ENCODE data around the gene TTBK1.
A peak's percentile ranks its signal among the peaks of the same experiment; 100 is the strongest.

Gene TTBK1

GRCh38 chr6:43243664-43244321 lies 512 bp downstream of the TTBK1 start:
- H3K9me3 ChIP-seq: no peaks in the 10 kb centered on the region
- DNase-seq: no peak
- peaks cover 0 to 16% (median 11%) of the 10 kb centered on the region in 4 donors for H3K4me1 ChIP-seq
- intact Hi-C loops (cut with DNase I; ENCODE audit: low total_unique reads): no loop called here
- H3K27ac ChIP-seq: no peak overlapping the region
- no peak for TF ChIP-seq CTCF (IDR thresholded peaks at IDR 0.05)
- no peaks in the 10 kb centered on the region for H3K36me3 ChIP-seq
- peaks cover 0 to 55% of the 10 kb centered on the region in 2 donors for H3K27me3 ChIP-seq
- H3K4me3 ChIP-seq: no peak overlapping the region

- TF ChIP-seq CTCF (IDR thresholded peaks at IDR 0.05): no peak
- intact Hi-C loops (cut with DNase I; ENCODE audit: low total_unique reads): no loop called here
- Histone ChIP-seq H3K27ac (no peak overlapping the region), H3K4me1 (peaks cover 0 to 17% (median 11%) of the 10 kb centered on the region in 4 donors), H3K9me3 (no peaks in the 10 kb centered on the region), H3K36me3 (no peaks in the 10 kb centered on the region), H3K4me3 (peak overlapping the region; percentile 49 to 60), H3K27me3 (peaks cover 0 to 46% of the 10 kb centered on the region in 2 donors)
- DNase-seq: peak in 1 of 2 donors; percentile 76
Observed at GRCh38 chr6:43246301-43247113, 3.2 kb downstream of the TTBK1 start.

DNA sequence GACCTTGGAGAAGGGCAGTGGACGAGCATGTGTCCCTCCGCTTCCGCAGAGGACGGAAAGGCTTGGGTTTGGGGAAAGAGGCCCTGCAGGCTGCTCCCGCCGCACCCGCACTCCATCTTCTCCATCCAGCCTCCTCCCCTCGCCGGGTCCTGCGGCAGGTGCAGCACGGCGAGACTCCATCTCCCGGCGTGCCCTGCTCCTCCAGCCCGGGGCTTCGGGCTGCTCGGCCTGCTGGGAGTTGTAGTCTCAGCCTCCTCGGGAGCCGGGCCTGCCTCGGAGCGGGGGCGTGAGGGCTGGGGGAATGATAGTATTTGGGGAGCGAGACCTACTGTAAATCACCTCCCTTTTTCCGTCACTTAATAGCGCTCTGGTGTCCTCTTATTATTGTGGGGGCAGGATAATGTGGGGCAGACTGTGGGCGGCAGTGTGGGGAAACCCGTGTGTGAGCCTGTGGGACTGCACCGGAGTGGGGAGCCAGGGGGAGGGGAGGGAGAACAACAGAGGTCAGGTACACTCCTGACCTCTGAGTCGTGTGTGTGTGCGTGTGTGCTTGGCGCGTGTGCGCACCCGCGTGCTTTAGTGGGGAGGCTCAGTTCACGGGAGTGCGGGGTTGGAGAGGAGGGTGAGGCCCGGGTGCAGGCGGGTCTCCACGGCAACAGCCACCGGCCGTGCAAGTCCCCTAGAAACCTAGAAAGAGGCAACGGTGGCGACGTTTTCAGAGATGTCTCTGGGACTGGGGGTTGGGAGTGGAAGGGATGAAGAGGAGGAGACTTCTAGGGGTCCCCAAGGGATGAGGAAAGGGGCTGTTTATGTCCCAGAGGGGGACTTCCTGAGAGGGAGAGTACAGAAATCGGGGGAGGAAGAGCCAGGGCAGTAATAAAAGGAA lies 4.1 kb downstream of the TTBK1 start:
- no peak for TF ChIP-seq CTCF (IDR thresholded peaks at IDR 0.05)
- Histone ChIP-seq H3K27me3 (peaks cover 0 to 46% of the 10 kb centered on the region in 2 donors), H3K27ac (peak overlapping the region; percentile 20 to 34), H3K4me3 (peak overlapping the region; percentile 49 to 60), H3K4me1 (peaks cover 0 to 20% (median 11%) of the 10 kb centered on the region in 4 donors), H3K9me3 (no peaks in the 10 kb centered on the region), H3K36me3 (no peaks in the 10 kb centered on the region)
- DNase-seq: peak; percentile 67 to 84
- intact Hi-C loops (cut with DNase I; ENCODE audit: low total_unique reads): no loop called here

DNA sequence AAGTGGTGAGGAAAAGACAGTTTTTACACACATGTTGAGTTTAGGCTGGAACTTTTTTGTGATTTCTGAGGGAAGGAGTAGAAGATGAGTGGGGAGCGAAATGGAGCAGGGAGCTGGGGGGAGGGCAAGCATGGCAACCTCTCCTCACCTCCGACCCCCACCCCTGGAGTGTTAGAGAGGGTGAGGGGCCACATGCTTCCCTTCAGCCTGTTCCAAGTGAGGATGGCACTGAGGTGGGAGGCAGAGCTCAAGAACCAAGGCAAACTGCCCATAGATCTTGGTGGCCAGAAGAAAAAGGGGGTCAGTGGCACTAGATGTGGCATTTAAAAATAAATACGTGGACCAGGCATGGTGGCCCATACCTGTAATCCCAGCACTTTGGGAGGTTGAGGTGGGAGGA lies 4.8 kb downstream of the TTBK1 start:
- Histone ChIP-seq H3K36me3 (no peaks in the 10 kb centered on the region), H3K4me3 (peak overlapping the region in 1 of 2 donors; percentile 60), H3K27ac (no peak overlapping the region), H3K27me3 (peaks cover 0 to 48% of the 10 kb centered on the region in 2 donors), H3K9me3 (no peaks in the 10 kb centered on the region), H3K4me1 (peaks cover 0 to 20% (median 11%) of the 10 kb centered on the region in 4 donors)
- TF ChIP-seq CTCF (IDR thresholded peaks at IDR 0.05): no peak
- intact Hi-C loops (cut with DNase I; ENCODE audit: low total_unique reads): no loop called here
- no peak for DNase-seq

DNA sequence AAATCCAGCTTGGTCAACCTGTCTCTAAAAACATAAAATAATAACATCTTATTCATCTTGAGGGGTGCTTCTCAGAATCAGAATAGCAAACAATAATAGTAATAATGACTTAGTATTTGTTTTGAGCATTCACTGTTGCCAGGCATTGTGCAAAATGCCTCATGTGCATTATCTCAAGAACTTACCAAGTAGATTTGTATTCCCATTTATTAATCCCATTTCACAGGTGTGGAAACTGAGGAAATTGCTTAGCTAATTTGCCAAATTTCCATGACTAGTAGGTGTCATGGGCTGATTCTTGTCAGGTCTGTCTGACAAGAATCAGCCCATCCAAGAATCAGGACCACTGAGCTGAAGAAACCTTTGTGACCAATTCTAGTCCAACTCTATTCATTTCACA lies 5.5 kb downstream of the TTBK1 start:
- Histone ChIP-seq H3K27me3 (peaks cover 0 to 48% of the 10 kb centered on the region in 2 donors), H3K9me3 (no peaks in the 10 kb centered on the region), H3K4me3 (no peak overlapping the region), H3K36me3 (no peaks in the 10 kb centered on the region), H3K27ac (no peak overlapping the region), H3K4me1 (peaks cover 0 to 20% (median 11%) of the 10 kb centered on the region in 4 donors)
- no peak for TF ChIP-seq CTCF (IDR thresholded peaks at IDR 0.05)
- intact Hi-C loops (cut with DNase I; ENCODE audit: low total_unique reads): no loop called here
- DNase-seq: no peak
